Tibial artery (tissue), 4 donors: Measurements from ENCODE around the gene DAPK2.

Experiments
- DNase-seq, 2 donors: peaks; one replicate each; pipeline ENCODE4 v3.0.0-alpha.2; 2019
- H3K27ac ChIP-seq, 2 donors: fragments of 200-600 bp; sonication (generic) in 1 of 2; 1 replicate in 1 of 2; 2 replicates in 1 of 2; pipeline ENCODE4 v1.5.1; 2018 to 2019; ENCODE audit warnings: mild to moderate bottlenecking in 1 of 2
- H3K27me3 ChIP-seq, 2 donors: fragments of 200-600 bp; sonication (generic) in 1 of 2; one replicate each; pipeline versions ENCODE4 v1.5.1 to v1.6.0; 2016 to 2019
- H3K36me3 ChIP-seq, 3 donors: fragments of 200-600 bp; sonication (generic) in 2 of 3; one replicate each; pipeline ENCODE4 v1.5.1; 2016 to 2019; ENCODE audit warnings: mild to moderate bottlenecking in 2 of 3
- H3K4me1 ChIP-seq, 4 donors: fragments of 200-600 bp; sonication (generic) in 2 of 4; 1 replicate in 3 of 4; 2 replicates in 1 of 4; pipeline ENCODE4 v1.5.1; 2016 to 2019
- H3K4me3 ChIP-seq, 2 donors: fragments of 200-600 bp; sonication (generic) in 1 of 2; 1 replicate in 1 of 2; 2 replicates in 1 of 2; pipeline ENCODE4 v1.5.1; 2018 to 2019; ENCODE audit warnings: mild to moderate bottlenecking in 2 of 2
- H3K9me3 ChIP-seq, 3 donors: fragments of 200-600 bp; sonication (generic) in 1 of 3; one replicate each; pipeline ENCODE4 v1.5.1; 2016 to 2019
- intact Hi-C: fragments of 100-400 bp; cut with DNase I; formaldehyde crosslinking; loops from one replicate; pipeline ENCODE4 v1.15.0; 2023; ENCODE audit warnings: low total_unique reads
- TF ChIP-seq, protein P1 (sequence below), 2 experiments: fragments of 200-600 bp in 1 of 2; fragments of 450-650 bp in 1 of 2; IDR thresholded peaks; one replicate each; pipeline ENCODE4 v1.5.1; 2017 to 2019; ENCODE audit warnings: antibody characterized with exemption in 2 of 2, mild to moderate bottlenecking in 1 of 2, moderate library complexity in 1 of 2

Gene DAPK2

GRCh38 chr15:63913786-63914315 lies 132.4 kb downstream of the DAPK2 start:
- Histone ChIP-seq H3K36me3 (no peaks in the 10 kb centered on the region), H3K9me3 (no peaks in the 10 kb centered on the region), H3K27me3 (no peaks in the 10 kb centered on the region), H3K4me1 (peaks cover 0 to 20% (median 15%) of the 10 kb centered on the region in 4 donors), H3K4me3 (no peak overlapping the region), H3K27ac (no peak overlapping the region)
- DNase-seq = peak in 1 of 2 donors; percentile 47
- intact Hi-C loops = no loop called here
- TF ChIP-seq, protein P1, sequence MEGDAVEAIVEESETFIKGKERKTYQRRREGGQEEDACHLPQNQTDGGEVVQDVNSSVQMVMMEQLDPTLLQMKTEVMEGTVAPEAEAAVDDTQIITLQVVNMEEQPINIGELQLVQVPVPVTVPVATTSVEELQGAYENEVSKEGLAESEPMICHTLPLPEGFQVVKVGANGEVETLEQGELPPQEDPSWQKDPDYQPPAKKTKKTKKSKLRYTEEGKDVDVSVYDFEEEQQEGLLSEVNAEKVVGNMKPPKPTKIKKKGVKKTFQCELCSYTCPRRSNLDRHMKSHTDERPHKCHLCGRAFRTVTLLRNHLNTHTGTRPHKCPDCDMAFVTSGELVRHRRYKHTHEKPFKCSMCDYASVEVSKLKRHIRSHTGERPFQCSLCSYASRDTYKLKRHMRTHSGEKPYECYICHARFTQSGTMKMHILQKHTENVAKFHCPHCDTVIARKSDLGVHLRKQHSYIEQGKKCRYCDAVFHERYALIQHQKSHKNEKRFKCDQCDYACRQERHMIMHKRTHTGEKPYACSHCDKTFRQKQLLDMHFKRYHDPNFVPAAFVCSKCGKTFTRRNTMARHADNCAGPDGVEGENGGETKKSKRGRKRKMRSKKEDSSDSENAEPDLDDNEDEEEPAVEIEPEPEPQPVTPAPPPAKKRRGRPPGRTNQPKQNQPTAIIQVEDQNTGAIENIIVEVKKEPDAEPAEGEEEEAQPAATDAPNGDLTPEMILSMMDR (IDR thresholded peaks at IDR 0.05) = no peak

DNA sequence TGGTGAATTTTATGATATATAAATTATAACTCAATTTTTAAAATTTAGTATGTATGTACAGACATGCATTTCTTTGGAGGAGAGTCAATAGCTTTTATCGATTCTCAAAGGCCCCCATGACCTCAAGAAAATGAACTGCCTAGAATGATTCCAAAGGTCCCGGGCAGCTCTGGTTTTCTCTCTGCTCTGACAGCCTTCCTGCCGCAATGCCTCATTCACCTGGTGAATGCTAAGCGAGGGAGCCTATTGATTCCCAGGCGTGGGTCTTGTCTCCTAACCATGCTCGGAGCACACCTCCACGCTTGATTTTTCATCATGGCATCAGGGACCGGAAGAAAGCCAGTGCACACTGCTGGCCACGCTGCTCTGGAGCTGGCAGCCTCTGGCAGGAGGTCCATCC lies 132.9 kb downstream of the DAPK2 start:
- TF ChIP-seq, protein P1 (IDR thresholded peaks at IDR 0.05) = no peak
- Histone ChIP-seq H3K27ac (no peak overlapping the region), H3K9me3 (no peaks in the 10 kb centered on the region), H3K4me3 (no peak overlapping the region), H3K4me1 (peaks cover 0 to 20% (median 15%) of the 10 kb centered on the region in 4 donors), H3K36me3 (no peaks in the 10 kb centered on the region), H3K27me3 (no peaks in the 10 kb centered on the region)
- intact Hi-C loops = no loop called here
- DNase-seq = peak in 1 of 2 donors; percentile 29

DNA sequence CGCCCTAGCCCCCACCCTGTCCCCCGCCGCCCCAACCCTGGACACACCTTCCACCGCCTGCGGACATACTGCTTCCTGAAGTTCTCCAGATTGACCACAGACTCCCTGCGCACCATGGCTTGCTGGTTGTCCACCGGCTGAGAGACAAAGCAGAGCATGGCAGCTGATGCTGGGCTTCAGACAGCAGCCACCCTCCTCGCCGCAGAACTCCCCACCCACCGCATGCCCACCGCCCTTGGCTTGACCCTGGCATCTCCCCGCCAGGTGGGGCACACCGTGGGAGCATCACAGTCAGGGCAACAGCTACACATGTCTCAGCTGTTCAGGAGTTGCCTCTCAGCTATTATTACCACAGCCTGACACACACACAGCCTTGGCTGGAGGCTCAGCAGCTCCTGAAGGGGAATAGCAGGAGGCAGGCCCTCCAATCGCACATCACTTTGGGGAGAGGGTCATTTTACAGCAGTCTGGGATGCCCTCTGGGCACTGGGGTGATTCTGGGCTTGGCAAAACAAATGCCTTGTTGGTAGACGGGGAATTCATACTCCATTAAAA lies 134.1 kb downstream of the DAPK2 start:
- Histone ChIP-seq H3K4me1 (peaks cover 0 to 20% (median 15%) of the 10 kb centered on the region in 4 donors), H3K4me3 (no peak overlapping the region), H3K9me3 (no peaks in the 10 kb centered on the region), H3K27ac (no peak overlapping the region), H3K36me3 (no peaks in the 10 kb centered on the region), H3K27me3 (no peaks in the 10 kb centered on the region)
- intact Hi-C loops = no loop called here
- TF ChIP-seq, protein P1 (IDR thresholded peaks at IDR 0.05) = no peak
- DNase-seq = peak in 1 of 2 donors; percentile 44

- intact Hi-C loops = no loop called here
- H3K27me3 ChIP-seq = no peaks in the 10 kb centered on the region
- peaks cover 0 to 18% (median 14%) of the 10 kb centered on the region in 4 donors for H3K4me1 ChIP-seq
- no peak overlapping the region for H3K27ac ChIP-seq
- TF ChIP-seq, protein P1 (IDR thresholded peaks at IDR 0.05) = no peak
- no peaks in the 10 kb centered on the region for H3K36me3 ChIP-seq
- DNase-seq = no peak
- H3K9me3 ChIP-seq = no peaks in the 10 kb centered on the region
- H3K4me3 ChIP-seq = no peak overlapping the region
Observed at GRCh38 chr15:63911160-63911559, 135.1 kb downstream of the DAPK2 start.

DNA sequence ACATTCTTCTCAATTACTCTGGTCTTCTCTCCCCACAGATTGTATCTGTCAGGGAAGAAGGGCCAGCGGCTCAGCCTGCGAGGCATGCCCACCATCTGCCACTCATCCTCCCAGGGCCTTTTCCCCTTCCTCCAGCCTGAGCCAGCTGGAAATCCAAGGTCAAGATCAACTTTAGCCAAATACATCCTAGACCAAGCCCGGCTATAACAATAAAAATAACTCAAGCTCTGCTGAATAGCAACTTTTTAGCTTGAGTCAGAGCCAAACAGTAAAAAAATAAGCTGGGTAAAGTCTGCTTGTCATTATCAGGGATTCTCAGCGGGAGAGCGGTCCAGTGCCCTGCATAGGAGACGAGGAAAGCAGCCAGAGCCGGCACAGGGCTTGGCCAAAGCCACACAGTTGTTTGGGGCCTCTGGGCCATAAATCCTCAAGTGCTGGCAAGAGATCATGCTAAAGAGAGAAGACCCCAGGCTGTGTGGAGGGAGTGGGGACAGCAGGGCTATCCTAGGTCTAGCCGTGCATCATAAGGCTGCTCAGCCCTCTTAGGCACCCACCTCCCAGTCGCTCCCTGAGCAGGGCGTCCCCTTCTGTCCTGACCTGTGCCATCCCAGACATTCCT lies 136.4 kb downstream of the DAPK2 start:
- peak overlapping the region in 1 of 2 donors; percentile 13 for H3K27ac ChIP-seq
- H3K9me3 ChIP-seq = no peaks in the 10 kb centered on the region
- no peaks in the 10 kb centered on the region for H3K36me3 ChIP-seq
- peak in 1 of 2 donors; percentile 61 for DNase-seq
- peaks cover 0 to 17% (median 13%) of the 10 kb centered on the region in 4 donors for H3K4me1 ChIP-seq
- intact Hi-C loops = no loop called here
- TF ChIP-seq, protein P1 (IDR thresholded peaks at IDR 0.05) = no peak
- H3K27me3 ChIP-seq = no peaks in the 10 kb centered on the region
- no peak overlapping the region for H3K4me3 ChIP-seq
